GM23338 (cell line): ENCODE measurements around the gene NEK4. TPM values are rescaled to one million over a fixed set of nuclear protein-coding genes. Genes with fewer than 3 reads are reported as not detected.

Experiments used
- ATAC-seq: fragments of 200-7000 bp; cut with Tn5 transposase; 3 replicates; pipeline ENCODE4 v1.9.1; 2020
- DNase-seq: peaks from one replicate; pipeline ENCODE4 v3.0.0-alpha.2; 2015; ENCODE audit warnings: low spot score
- H2AFZ ChIP-seq: fragments of 200-600 bp; sonication (generic); 2 replicates; pipeline ENCODE4 v1.8.0; 2016; ENCODE audit warnings: antibody characterized with exemption, mild to moderate bottlenecking, moderate library complexity
- H3F3A ChIP-seq: fragments of 200-600 bp; sonication (generic); replicated peaks from 2 replicates; pipeline ENCODE4 v1.8.0; 2017; ENCODE audit warnings: antibody characterized with exemption, mixed run types, low read depth
- H3K27ac ChIP-seq: fragments of 200-600 bp; sonication (generic); 2 replicates; pipeline ENCODE4 v1.6.1; 2016; ENCODE audit warnings: low read depth
- H3K27me3 ChIP-seq: fragments of 200-600 bp; sonication (generic); 2 replicates; pipeline ENCODE4 v1.8.0; 2016; ENCODE audit warnings: mild to moderate bottlenecking, mixed run types, moderate library complexity; ENCODE audit not compliant: insufficient read depth
- H3K36me3 ChIP-seq: fragments of 200-600 bp; sonication (generic); 2 replicates; pipeline ENCODE4 v1.8.0; 2016; ENCODE audit warnings: mild to moderate bottlenecking; ENCODE audit not compliant: insufficient read depth
- H3K4me1 ChIP-seq: fragments of 200-600 bp; sonication (generic); 2 replicates; pipeline ENCODE4 v1.8.0; 2016; ENCODE audit warnings: mild to moderate bottlenecking, moderate library complexity; ENCODE audit not compliant: insufficient read depth
- H3K4me2 ChIP-seq: fragments of 200-600 bp; sonication (generic); 2 replicates; pipeline ENCODE4 v1.7.1; 2017; ENCODE audit warnings: mixed run types
- H3K4me3 ChIP-seq: fragments of 200-600 bp; sonication (generic); 2 replicates; pipeline ENCODE4 v1.6.1; 2016; ENCODE audit warnings: mixed run types
- H3K79me2 ChIP-seq: fragments of 200-600 bp; sonication (generic); replicated peaks from 2 replicates; pipeline ENCODE4 v1.8.0; 2017; ENCODE audit warnings: mild to moderate bottlenecking; ENCODE audit not compliant: insufficient read depth
- H3K9me2 ChIP-seq: fragments of 200-600 bp; sonication (generic); 2 replicates; pipeline ENCODE4 v1.8.0; 2017; ENCODE audit not compliant: insufficient read depth
- H4K20me1 ChIP-seq: fragments of 200-600 bp; sonication (generic); replicated peaks from 2 replicates; pipeline ENCODE4 v1.8.0; 2017; ENCODE audit warnings: mild to moderate bottlenecking; ENCODE audit not compliant: insufficient read depth
- H3K27ac Mint-ChIP-seq: 2 replicates; pipeline ENCODE4 v1.8.0; 2020; ENCODE audit warnings: inconsistent platforms, mild to moderate bottlenecking, moderate library complexity, mixed read lengths
- H3K27me3 Mint-ChIP-seq: 3 replicates; pipeline ENCODE4 v1.8.0; 2022; ENCODE audit warnings: low read depth, mild to moderate bottlenecking, moderate library complexity, mixed read lengths, inconsistent platforms; ENCODE audit not compliant: insufficient read depth, poor library complexity
- H3K36me3 Mint-ChIP-seq: 3 replicates; pipeline ENCODE4 v1.8.0; 2021; ENCODE audit warnings: low read depth, mild to moderate bottlenecking, inconsistent platforms, moderate library complexity, mixed read lengths
- H3K4me1 Mint-ChIP-seq: 3 replicates; pipeline ENCODE4 v1.8.0; 2020; ENCODE audit warnings: mild to moderate bottlenecking, inconsistent platforms, mixed read lengths
- H3K4me3 Mint-ChIP-seq: 3 replicates; pipeline ENCODE4 v1.8.0; 2021; ENCODE audit warnings: moderate library complexity, mild to moderate bottlenecking, inconsistent platforms, mixed read lengths
- H3K9me3 Mint-ChIP-seq: 3 replicates; pipeline ENCODE4 v1.8.0; 2020; ENCODE audit warnings: moderate library complexity, mild to moderate bottlenecking, inconsistent platforms, mixed read lengths
- CREB1 ChIP-seq: fragments of 250-450 bp; sonication (Bioruptor Pico); IDR thresholded peaks from 2 replicates; pipeline ENCODE4 v1.5.0; 2020; ENCODE audit warnings: low read depth, mild to moderate bottlenecking, moderate library complexity
- EZH2 ChIP-seq: fragments of 200-600 bp; sonication (generic); IDR thresholded peaks from one replicate; pipeline ENCODE4 v1.8.0; 2017; ENCODE audit warnings: antibody characterized with exemption, mild to moderate bottlenecking, low read depth; ENCODE audit not compliant: unreplicated experiment
- EZH2phosphoT487 ChIP-seq: fragments of 200-600 bp; sonication (generic); IDR thresholded peaks from one replicate; pipeline ENCODE4 v1.8.1; 2018; ENCODE audit warnings: antibody characterized with exemption; ENCODE audit not compliant: unreplicated experiment
- JUNB ChIP-seq: IDR thresholded peaks from one replicate; pipeline ENCODE4 v1.6.1; 2016; ENCODE audit warnings: antibody characterized with exemption; ENCODE audit not compliant: unreplicated experiment
- NANOG ChIP-seq: IDR thresholded peaks from 2 replicates; pipeline ENCODE4 v1.6.1; 2016; ENCODE audit warnings: antibody characterized with exemption, borderline replicate concordance
- POLR2AphosphoS5 ChIP-seq: IDR thresholded peaks from 2 replicates; pipeline ENCODE4 v1.6.1; 2016; ENCODE audit warnings: antibody characterized with exemption, low read depth
- STAT1 ChIP-seq: IDR thresholded peaks from one replicate; pipeline ENCODE4 v1.6.1; 2016; ENCODE audit warnings: antibody characterized with exemption; ENCODE audit not compliant: unreplicated experiment
- ZNF114 ChIP-seq: fragments of 250-450 bp; sonication (Bioruptor Pico); IDR thresholded peaks from 2 replicates; pipeline ENCODE4 v1.5.0; 2020; ENCODE audit warnings: mild to moderate bottlenecking, moderate library complexity
- ZNF331 ChIP-seq: fragments of 250-450 bp; sonication (Bioruptor Pico); IDR thresholded peaks from 2 replicates; pipeline ENCODE4 v1.5.0; 2020; ENCODE audit warnings: low read depth, mild to moderate bottlenecking, moderate library complexity
- polyA plus RNA-seq: library from polyadenylated mRNA; unstranded; fragments of >200 nt; fragmentation: Nextera tagmentation; extraction: Ambion mirVana; gene quantifications from 2 replicates; pipeline ENCODE4 v1.2.1, GENCODE V29; 2016
- total RNA-seq: library from RNA; depleted of rRNA; stranded (reverse); fragments of >200 nt; shearing (Covaris generic); gene quantifications from 2 replicates; pipeline ENCODE4 v1.2.3, GENCODE V29; 2014
- TF ChIP-seq, protein P1 (sequence below): IDR thresholded peaks from one replicate; pipeline ENCODE4 v1.6.1; 2018; ENCODE audit warnings: antibody characterized with exemption; ENCODE audit not compliant: unreplicated experiment
- TF ChIP-seq, protein P2 (sequence below): IDR thresholded peaks from 2 replicates; pipeline ENCODE4 v1.6.1; 2016; ENCODE audit warnings: antibody characterized with exemption
- TF ChIP-seq, protein P3 (sequence below), 2 experiments: fragments of 200-600 bp in 1 of 2; sonication (generic) in 1 of 2; conservative IDR thresholded peaks; 2 replicates each; pipeline versions ENCODE4 v1.5.1 to v1.6.1; 2016 to 2017; ENCODE audit warnings: antibody characterized with exemption in 2 of 2, low read depth in 2 of 2, mild to moderate bottlenecking in 2 of 2, moderate library complexity in 1 of 2

The NEK4 gene
- total and polyA plus RNA-seq, 2 experiments from 2014 or later, result 8.6 to 42.7 TPM

DNA sequence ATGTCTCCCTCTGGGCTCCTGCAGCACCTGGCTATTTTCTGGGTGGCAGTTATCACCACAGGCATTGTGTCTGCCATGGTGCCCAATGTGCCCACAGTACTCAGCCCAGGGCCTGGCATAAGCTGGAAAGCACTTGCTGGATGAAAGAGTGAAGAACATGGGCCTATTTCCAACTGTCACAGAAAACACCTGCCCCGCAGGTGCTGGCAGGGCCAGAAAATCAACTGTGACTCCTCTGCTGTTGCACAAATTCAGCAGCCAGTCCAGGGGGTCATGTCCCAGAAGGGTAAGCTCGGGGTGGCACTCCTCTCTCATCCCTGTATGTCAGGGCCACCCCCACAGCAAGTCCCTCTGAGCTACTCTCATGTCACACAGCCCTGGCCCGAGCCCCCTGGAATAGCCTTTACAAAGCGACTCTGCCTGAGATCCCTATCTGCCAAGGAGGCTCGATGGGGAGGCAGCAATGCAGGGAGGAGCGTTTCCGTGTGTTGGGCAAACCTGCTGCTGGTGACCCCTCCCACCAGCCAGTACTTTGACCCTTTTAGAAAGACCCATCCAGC is 40.8 kb upstream of the NEK4 start:
- DNase-seq, result no peak
- no peaks in the 10 kb centered on the region for H3K9me3 Mint-ChIP-seq
- H3K36me3 Mint-ChIP-seq, result no peaks in the 10 kb centered on the region
- Histone ChIP-seq H3K27me3 (no peaks in the 10 kb centered on the region), H3K4me2 (no peak overlapping the region), H3K4me1 (no peaks in the 10 kb centered on the region), H3K27ac (no peak overlapping the region), H2AFZ (no peak overlapping the region), H3K36me3 (no peaks in the 10 kb centered on the region), H3K79me2 (no peaks in the 10 kb centered on the region), H3F3A (no peaks in the 10 kb centered on the region), H4K20me1 (no peaks in the 10 kb centered on the region), H3K4me3 (no peak overlapping the region), H3K9me2 (0 out of 2 replicates have a peak, but pooled peaks cover 4% of the 10 kb centered on the region)
- H3K4me3 Mint-ChIP-seq, result no peak overlapping the region
- H3K4me1 Mint-ChIP-seq, result no peaks in the 10 kb centered on the region; the same call in 2 of the 3 replicates
- H3K27me3 Mint-ChIP-seq, result peaks cover 9% of the 10 kb centered on the region
- H3K27ac Mint-ChIP-seq, result no peak overlapping the region
- no peak for TF ChIP-seq JUNB
- no peak for TF ChIP-seq STAT1
- TF ChIP-seq, protein P1, sequence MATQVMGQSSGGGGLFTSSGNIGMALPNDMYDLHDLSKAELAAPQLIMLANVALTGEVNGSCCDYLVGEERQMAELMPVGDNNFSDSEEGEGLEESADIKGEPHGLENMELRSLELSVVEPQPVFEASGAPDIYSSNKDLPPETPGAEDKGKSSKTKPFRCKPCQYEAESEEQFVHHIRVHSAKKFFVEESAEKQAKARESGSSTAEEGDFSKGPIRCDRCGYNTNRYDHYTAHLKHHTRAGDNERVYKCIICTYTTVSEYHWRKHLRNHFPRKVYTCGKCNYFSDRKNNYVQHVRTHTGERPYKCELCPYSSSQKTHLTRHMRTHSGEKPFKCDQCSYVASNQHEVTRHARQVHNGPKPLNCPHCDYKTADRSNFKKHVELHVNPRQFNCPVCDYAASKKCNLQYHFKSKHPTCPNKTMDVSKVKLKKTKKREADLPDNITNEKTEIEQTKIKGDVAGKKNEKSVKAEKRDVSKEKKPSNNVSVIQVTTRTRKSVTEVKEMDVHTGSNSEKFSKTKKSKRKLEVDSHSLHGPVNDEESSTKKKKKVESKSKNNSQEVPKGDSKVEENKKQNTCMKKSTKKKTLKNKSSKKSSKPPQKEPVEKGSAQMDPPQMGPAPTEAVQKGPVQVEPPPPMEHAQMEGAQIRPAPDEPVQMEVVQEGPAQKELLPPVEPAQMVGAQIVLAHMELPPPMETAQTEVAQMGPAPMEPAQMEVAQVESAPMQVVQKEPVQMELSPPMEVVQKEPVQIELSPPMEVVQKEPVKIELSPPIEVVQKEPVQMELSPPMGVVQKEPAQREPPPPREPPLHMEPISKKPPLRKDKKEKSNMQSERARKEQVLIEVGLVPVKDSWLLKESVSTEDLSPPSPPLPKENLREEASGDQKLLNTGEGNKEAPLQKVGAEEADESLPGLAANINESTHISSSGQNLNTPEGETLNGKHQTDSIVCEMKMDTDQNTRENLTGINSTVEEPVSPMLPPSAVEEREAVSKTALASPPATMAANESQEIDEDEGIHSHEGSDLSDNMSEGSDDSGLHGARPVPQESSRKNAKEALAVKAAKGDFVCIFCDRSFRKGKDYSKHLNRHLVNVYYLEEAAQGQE, result no peak
- TF ChIP-seq, protein P2, sequence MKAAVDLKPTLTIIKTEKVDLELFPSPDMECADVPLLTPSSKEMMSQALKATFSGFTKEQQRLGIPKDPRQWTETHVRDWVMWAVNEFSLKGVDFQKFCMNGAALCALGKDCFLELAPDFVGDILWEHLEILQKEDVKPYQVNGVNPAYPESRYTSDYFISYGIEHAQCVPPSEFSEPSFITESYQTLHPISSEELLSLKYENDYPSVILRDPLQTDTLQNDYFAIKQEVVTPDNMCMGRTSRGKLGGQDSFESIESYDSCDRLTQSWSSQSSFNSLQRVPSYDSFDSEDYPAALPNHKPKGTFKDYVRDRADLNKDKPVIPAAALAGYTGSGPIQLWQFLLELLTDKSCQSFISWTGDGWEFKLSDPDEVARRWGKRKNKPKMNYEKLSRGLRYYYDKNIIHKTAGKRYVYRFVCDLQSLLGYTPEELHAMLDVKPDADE, result no peak
- no peak for TF ChIP-seq CREB1 (CRISPR knock-in tag)
- no peak for TF ChIP-seq EZH2phosphoT487
- no peak for TF ChIP-seq ZNF331 (CRISPR knock-in tag)
- TF ChIP-seq POLR2AphosphoS5, result no peak
- TF ChIP-seq ZNF114 (CRISPR knock-in tag), result no peak
- no peak for TF ChIP-seq EZH2
- ATAC-seq, result no peak

DNA sequence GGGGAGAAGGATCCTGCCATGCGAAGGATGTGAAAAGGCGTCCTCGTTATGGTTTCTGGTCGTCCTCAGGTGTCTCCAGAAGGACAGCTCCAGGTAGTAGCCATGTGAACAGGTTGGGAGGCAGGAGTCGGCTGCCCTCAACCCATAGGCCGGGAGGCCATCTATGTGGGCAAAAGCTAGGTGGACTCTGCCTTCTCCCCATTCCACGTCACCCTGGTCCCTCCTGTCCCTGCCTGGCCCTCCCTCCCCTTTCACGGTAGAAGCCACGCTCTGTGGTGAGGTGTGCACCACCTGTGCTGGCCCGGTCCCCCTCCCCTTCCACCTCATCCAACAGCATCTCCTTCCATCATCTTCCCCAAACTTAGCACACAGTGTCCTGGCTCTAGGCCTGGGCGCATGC is 40.2 kb upstream of the NEK4 start:
- H3K27ac ChIP-seq, result no peak overlapping the region
- H3K4me3 Mint-ChIP-seq, result no peak overlapping the region
- no peak overlapping the region for H3K4me2 ChIP-seq
- no peaks in the 10 kb centered on the region for H3F3A ChIP-seq
- H2AFZ ChIP-seq, result no peak overlapping the region
- H3K27ac Mint-ChIP-seq, result no peak overlapping the region
- H3K36me3 ChIP-seq, result no peaks in the 10 kb centered on the region
- H3K36me3 Mint-ChIP-seq, result no peaks in the 10 kb centered on the region
- H3K79me2 ChIP-seq, result no peaks in the 10 kb centered on the region
- H3K27me3 ChIP-seq, result no peaks in the 10 kb centered on the region
- 0 out of 2 replicates have a peak, but pooled peaks cover 4% of the 10 kb centered on the region for H3K9me2 ChIP-seq
- DNase-seq (no peak), ATAC-seq (no peak)
- no peaks in the 10 kb centered on the region; the same call in 2 of the 3 replicates for H3K4me1 Mint-ChIP-seq
- H3K9me3 Mint-ChIP-seq, result no peaks in the 10 kb centered on the region
- H3K27me3 Mint-ChIP-seq, result peaks cover 9% of the 10 kb centered on the region
- H3K4me1 ChIP-seq, result no peaks in the 10 kb centered on the region
- H3K4me3 ChIP-seq, result no peak overlapping the region
- H4K20me1 ChIP-seq, result no peaks in the 10 kb centered on the region
- no peak for TF ChIP-seq POLR2AphosphoS5
- TF ChIP-seq, protein P1, result no peak
- no peak for TF ChIP-seq EZH2phosphoT487
- no peak for TF ChIP-seq NANOG
- TF ChIP-seq ZNF114 (CRISPR knock-in tag), result no peak
- TF ChIP-seq CREB1 (CRISPR knock-in tag), result no peak
- TF ChIP-seq JUNB, result no peak
- TF ChIP-seq, protein P3, sequence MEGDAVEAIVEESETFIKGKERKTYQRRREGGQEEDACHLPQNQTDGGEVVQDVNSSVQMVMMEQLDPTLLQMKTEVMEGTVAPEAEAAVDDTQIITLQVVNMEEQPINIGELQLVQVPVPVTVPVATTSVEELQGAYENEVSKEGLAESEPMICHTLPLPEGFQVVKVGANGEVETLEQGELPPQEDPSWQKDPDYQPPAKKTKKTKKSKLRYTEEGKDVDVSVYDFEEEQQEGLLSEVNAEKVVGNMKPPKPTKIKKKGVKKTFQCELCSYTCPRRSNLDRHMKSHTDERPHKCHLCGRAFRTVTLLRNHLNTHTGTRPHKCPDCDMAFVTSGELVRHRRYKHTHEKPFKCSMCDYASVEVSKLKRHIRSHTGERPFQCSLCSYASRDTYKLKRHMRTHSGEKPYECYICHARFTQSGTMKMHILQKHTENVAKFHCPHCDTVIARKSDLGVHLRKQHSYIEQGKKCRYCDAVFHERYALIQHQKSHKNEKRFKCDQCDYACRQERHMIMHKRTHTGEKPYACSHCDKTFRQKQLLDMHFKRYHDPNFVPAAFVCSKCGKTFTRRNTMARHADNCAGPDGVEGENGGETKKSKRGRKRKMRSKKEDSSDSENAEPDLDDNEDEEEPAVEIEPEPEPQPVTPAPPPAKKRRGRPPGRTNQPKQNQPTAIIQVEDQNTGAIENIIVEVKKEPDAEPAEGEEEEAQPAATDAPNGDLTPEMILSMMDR (conservative IDR thresholded peaks at IDR 0.05; ENCODE audit: low read depth in 2 of 2), result no peak
- no peak for TF ChIP-seq STAT1
